ENCODE data around the gene ADD2. TPM values are rescaled to one million over a fixed set of nuclear protein-coding genes. Genes with fewer than 3 reads are reported as not detected.

ADD2 gene
- total RNA-seq, 2 experiments from 2014 or later = 16.8 to 19.5 TPM

- POLR2A ChIA-PET = no interaction called here
- H3K4me1 Mint-ChIP-seq = no peaks in the 10 kb centered on the region
- no peaks in the 10 kb centered on the region for H3K9me3 Mint-ChIP-seq
- no peaks in the 10 kb centered on the region for H3K36me3 Mint-ChIP-seq (ENCODE audit: low read depth)
- CTCF ChIA-PET = interaction anchor here (0.5 kb wide), 1 partner anchor 520 kb away, joined by 3 read pairs; no protein-coding TSS in a partner anchor
- H3K27ac Mint-ChIP-seq = no peak overlapping the region
- no peak overlapping the region for H3K4me3 Mint-ChIP-seq
- DNase-seq = no peak
- peaks cover 2% of the 10 kb centered on the region for H3K27me3 Mint-ChIP-seq
Measured at GRCh38 chr2:70613521-70613920, 154.5 kb downstream of the ADD2 start.

GRCh38 chr2:70612574-70612973 lies 155.4 kb downstream of the ADD2 start:
- no peak overlapping the region for H3K4me3 Mint-ChIP-seq
- ChIA-PET CTCF (no interaction called here), POLR2A (no interaction called here)
- no peaks in the 10 kb centered on the region for H3K36me3 Mint-ChIP-seq (ENCODE audit: low read depth)
- H3K27me3 Mint-ChIP-seq = no peaks in the 10 kb centered on the region
- H3K27ac Mint-ChIP-seq = no peak overlapping the region
- DNase-seq = no peak
- H3K9me3 Mint-ChIP-seq = no peaks in the 10 kb centered on the region
- H3K4me1 Mint-ChIP-seq = no peaks in the 10 kb centered on the region

GRCh38 chr2:70608373-70608772 lies 159.6 kb downstream of the ADD2 start:
- Mint-ChIP-seq H3K36me3 (ENCODE audit: low read depth) (no peaks in the 10 kb centered on the region), H3K4me1 (no peaks in the 10 kb centered on the region), H3K27ac (no peak overlapping the region), H3K9me3 (no peaks in the 10 kb centered on the region), H3K27me3 (no peaks in the 10 kb centered on the region), H3K4me3 (no peak overlapping the region)
- no peak for DNase-seq
- CTCF ChIA-PET = interaction anchor here (1.2 kb wide), 1 partner anchor 304 kb away, joined by 3 read pairs; no protein-coding TSS in a partner anchor
- POLR2A ChIA-PET = no interaction called here

GRCh38 chr2:70607121-70607561 lies 160.9 kb downstream of the ADD2 start:
- no peak for DNase-seq
- Mint-ChIP-seq H3K27me3 (peaks cover 7% of the 10 kb centered on the region), H3K9me3 (no peaks in the 10 kb centered on the region), H3K27ac (no peak overlapping the region), H3K4me3 (no peak overlapping the region), H3K36me3 (ENCODE audit: low read depth) (no peaks in the 10 kb centered on the region), H3K4me1 (peaks cover 1% of the 10 kb centered on the region)
- POLR2A ChIA-PET = no interaction called here
- CTCF ChIA-PET = interaction anchor here (0.7 to 1.0 kb wide), 2 partner anchors 9 to 15 kb away, joined by 3 read pairs; no protein-coding TSS in a partner anchor

Other genes starting within 250 kb of the ADD2 start
- gene TGFA, start 214.4 kb downstream of the ADD2 start, total RNA-seq = under 1 TPM in 1 of 2 experiments, not detected in 1; 0.07 TPM
- gene FIGLA, start 22.4 kb upstream of the ADD2 start, total RNA-seq = not detected
- not detected for gene CLEC4F, start 52.4 kb upstream of the ADD2 start, total RNA-seq
- gene CD207, start 67.6 kb upstream of the ADD2 start, total RNA-seq = not detected
- not detected for gene VAX2, start 132.4 kb upstream of the ADD2 start, total RNA-seq
- not detected for gene ATP6V1B1, start 167.7 kb upstream of the ADD2 start, total RNA-seq
- under 1 TPM in 1 of 2 experiments, not detected in 1; 0.50 TPM for gene ANKRD53, start 210.4 kb upstream of the ADD2 start, total RNA-seq
- 10 to 100 TPM; 58.2 to 69.0 TPM for gene TEX261, start 226.7 kb upstream of the ADD2 start, total RNA-seq

Measured in activated CD4-positive, alpha-beta T cell treated with anti-CD3 and anti-CD28 coated beads, Interleukin-2, amount 10 ng/mL, durations not matched to agents 7 days and 5 days (primary cell).